ENCODE measurements around the gene PRIMPOL.
"Not testable (repeated sequence)": the region's sequence is repeated elsewhere in the genome, so short reads cannot be mapped to it uniquely, and the experiment has no call there.

The PRIMPOL gene

GRCh38 chr4:184649026-184649970, at the start of gene PRIMPOL, which contains the start of gene CASP3:
PRIMPOL (plus strand) TSS chr4:184649738; CDS start chr4:184657141, 7,403 bp downstream.
CASP3 (minus strand) TSS chr4:184649447; CDS start chr4:184638453, 10,994 bp downstream.
- peak; percentile 90 to 98 for DNase-seq (ENCODE audit: extremely low read depth in 1 of 2, low read depth in 1 of 2)

- not testable (repeated sequence) for DNase-seq (ENCODE audit: extremely low read depth in 1 of 2, low read depth in 1 of 2)
Measured at GRCh38 chr4:184600982-184601381, 48.6 kb upstream of the PRIMPOL start.

- DNase-seq (ENCODE audit: extremely low read depth in 1 of 2, low read depth in 1 of 2): not testable (repeated sequence)
Measured at GRCh38 chr4:184602857-184603256, 46.7 kb upstream of the PRIMPOL start.

GRCh38 chr4:184607429-184607828, 42.1 kb upstream of the PRIMPOL start:
- DNase-seq (ENCODE audit: extremely low read depth in 1 of 2, low read depth in 1 of 2): not testable (repeated sequence)

- DNase-seq (ENCODE audit: extremely low read depth in 1 of 2, low read depth in 1 of 2): no peak
Measured at GRCh38 chr4:184612074-184612473, 37.5 kb upstream of the PRIMPOL start.

- no peak for DNase-seq (ENCODE audit: extremely low read depth in 1 of 2, low read depth in 1 of 2)
Measured at GRCh38 chr4:184613405-184613804, 36.1 kb upstream of the PRIMPOL start.

- no peak for DNase-seq (ENCODE audit: extremely low read depth in 1 of 2, low read depth in 1 of 2)
Measured at GRCh38 chr4:184614509-184614908, 35.0 kb upstream of the PRIMPOL start.

GRCh38 chr4:184616168-184616567, 33.4 kb upstream of the PRIMPOL start:
- not testable (repeated sequence) for DNase-seq (ENCODE audit: extremely low read depth in 1 of 2, low read depth in 1 of 2)

GRCh38 chr4:184616633-184617551, 32.6 kb upstream of the PRIMPOL start:
- no peak for DNase-seq (ENCODE audit: extremely low read depth in 1 of 2, low read depth in 1 of 2)

- DNase-seq (ENCODE audit: extremely low read depth in 1 of 2, low read depth in 1 of 2): no peak
Measured at GRCh38 chr4:184617600-184618196, 31.8 kb upstream of the PRIMPOL start.

GRCh38 chr4:184620212-184620867, 29.2 kb upstream of the PRIMPOL start:
- DNase-seq (ENCODE audit: extremely low read depth in 1 of 2, low read depth in 1 of 2): no peak

GRCh38 chr4:184621518-184621917, 28.0 kb upstream of the PRIMPOL start:
- no peak for DNase-seq (ENCODE audit: extremely low read depth in 1 of 2, low read depth in 1 of 2)

- DNase-seq (ENCODE audit: extremely low read depth in 1 of 2, low read depth in 1 of 2): not testable (repeated sequence)
Measured at GRCh38 chr4:184624504-184624903, 25.0 kb upstream of the PRIMPOL start.

GRCh38 chr4:184624972-184625554, 24.5 kb upstream of the PRIMPOL start:
- DNase-seq (ENCODE audit: extremely low read depth in 1 of 2, low read depth in 1 of 2): no peak

GRCh38 chr4:184625783-184626596, 23.5 kb upstream of the PRIMPOL start:
- not testable (repeated sequence) for DNase-seq (ENCODE audit: extremely low read depth in 1 of 2, low read depth in 1 of 2)

- no peak for DNase-seq (ENCODE audit: extremely low read depth in 1 of 2, low read depth in 1 of 2)
Measured at GRCh38 chr4:184628103-184628502, 21.4 kb upstream of the PRIMPOL start.

- no peak for DNase-seq (ENCODE audit: extremely low read depth in 1 of 2, low read depth in 1 of 2)
Measured at GRCh38 chr4:184632842-184633241, 16.7 kb upstream of the PRIMPOL start.

GRCh38 chr4:184635381-184635780, 14.2 kb upstream of the PRIMPOL start:
- no peak for DNase-seq (ENCODE audit: extremely low read depth in 1 of 2, low read depth in 1 of 2)

GRCh38 chr4:184636144-184636543, 13.4 kb upstream of the PRIMPOL start:
- DNase-seq (ENCODE audit: extremely low read depth in 1 of 2, low read depth in 1 of 2): no peak

All from stimulated activated CD8-positive, alpha-beta memory T cell treated with anti-CD3 and anti-CD28 coated beads, Interleukin-7, amount 100 ng/mL, for 48 hours (primary cell).